Thoracic aorta endothelial cell (primary cell): ENCODE results near the gene LRP5. TPM values are rescaled to one million over a fixed set of nuclear protein-coding genes. Genes with fewer than 3 reads are reported as not detected.

Source experiments
- small RNA-seq: library from RNA; depleted of rRNA; stranded (forward); fragments of <200 nt; gene quantifications from one replicate; pipeline ENCODE3, GENCODE V24; 2012
- total RNA-seq: library from RNA; depleted of rRNA; stranded (reverse); fragments of >200 nt; gene quantifications from 2 replicates; pipeline ENCODE4 v1.2.3, GENCODE V29; 2012

LRP5 gene
- total RNA-seq, result 21.1 and 29.0 TPM in 2 replicates

DNA sequence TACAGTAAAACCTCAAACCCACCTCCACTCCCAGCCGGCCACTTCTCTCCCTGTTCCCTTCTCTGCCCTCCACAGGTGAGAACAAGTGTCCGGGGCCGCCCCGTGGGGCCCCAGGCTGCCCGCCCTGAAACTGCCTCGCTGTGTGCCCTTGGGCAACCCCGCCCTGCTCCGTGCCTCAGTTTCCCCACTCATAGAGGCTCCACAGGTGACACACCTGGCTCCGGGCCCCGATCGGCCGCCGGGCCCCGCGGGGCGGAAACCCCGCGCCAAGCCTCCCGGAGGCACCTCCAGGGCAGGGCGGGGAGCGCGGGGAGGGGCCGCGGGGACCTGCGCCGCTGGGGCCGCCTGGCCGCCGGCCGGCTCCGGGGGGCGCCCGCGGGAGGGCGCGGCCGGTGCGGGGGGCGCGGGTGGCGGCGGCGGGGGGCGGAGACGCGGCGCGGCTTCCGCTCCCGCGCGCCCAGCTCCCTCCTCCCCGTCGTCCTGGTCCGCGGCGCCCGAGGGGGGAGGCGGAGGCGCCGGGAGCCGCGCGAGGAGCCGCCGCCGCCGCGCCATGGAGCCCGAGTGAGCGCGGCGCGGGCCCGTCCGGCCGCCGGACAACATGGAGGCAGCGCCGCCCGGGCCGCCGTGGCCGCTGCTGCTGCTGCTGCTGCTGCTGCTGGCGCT lies at the start of gene LRP5:
LRP5 (plus strand) TSS at position 475 of the 663 bp plus-strand sequence; CDS start at position 599, 124 bp downstream.

DNA sequence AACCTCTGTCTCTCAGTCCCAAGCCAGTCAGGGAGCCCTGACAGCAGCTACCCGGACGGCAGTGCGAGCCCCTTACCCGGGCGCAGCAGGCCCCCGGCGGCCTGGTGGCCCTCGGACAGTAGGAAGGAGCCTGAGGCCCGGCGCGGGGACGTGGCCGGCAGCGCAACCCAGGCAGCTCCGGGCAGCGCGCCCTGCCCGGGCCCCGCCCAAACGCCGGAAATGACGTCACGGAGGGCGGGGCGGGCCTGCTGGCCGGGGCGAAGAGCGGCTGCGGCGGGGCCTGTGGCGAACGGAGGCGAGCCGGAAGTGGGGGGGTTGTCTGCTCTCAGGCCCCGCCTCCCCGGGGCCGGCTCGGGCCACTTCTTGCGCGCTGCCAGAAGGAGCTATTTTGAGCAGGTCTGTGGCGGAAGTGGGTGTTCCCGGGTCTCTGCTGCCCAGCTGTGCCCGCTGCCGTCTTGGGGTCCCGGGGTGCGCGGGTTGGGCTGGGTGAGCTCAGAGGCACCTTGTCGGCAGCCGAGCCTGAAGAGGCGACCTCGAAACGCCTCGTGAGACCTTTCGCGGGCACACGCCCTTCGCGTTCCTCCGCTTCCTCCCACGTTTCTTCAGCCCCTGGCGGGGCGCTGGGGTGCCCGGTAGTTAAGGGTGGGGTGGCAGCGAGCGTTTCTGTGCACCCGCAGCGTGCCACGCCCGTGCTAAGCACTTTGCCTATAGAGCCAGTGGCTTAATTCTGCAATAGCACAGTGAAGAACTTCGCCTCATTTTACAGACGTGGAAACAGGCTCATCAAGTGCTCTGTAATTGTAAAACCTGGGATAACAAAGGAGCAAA lies 40.4 kb upstream of the LRP5 start, which contains the start of gene C11orf24:
C11orf24 (minus strand) TSS at position 193 of the 828 bp plus-strand sequence. CDS start 8,206 bp downstream, outside the sequence.

DNA sequence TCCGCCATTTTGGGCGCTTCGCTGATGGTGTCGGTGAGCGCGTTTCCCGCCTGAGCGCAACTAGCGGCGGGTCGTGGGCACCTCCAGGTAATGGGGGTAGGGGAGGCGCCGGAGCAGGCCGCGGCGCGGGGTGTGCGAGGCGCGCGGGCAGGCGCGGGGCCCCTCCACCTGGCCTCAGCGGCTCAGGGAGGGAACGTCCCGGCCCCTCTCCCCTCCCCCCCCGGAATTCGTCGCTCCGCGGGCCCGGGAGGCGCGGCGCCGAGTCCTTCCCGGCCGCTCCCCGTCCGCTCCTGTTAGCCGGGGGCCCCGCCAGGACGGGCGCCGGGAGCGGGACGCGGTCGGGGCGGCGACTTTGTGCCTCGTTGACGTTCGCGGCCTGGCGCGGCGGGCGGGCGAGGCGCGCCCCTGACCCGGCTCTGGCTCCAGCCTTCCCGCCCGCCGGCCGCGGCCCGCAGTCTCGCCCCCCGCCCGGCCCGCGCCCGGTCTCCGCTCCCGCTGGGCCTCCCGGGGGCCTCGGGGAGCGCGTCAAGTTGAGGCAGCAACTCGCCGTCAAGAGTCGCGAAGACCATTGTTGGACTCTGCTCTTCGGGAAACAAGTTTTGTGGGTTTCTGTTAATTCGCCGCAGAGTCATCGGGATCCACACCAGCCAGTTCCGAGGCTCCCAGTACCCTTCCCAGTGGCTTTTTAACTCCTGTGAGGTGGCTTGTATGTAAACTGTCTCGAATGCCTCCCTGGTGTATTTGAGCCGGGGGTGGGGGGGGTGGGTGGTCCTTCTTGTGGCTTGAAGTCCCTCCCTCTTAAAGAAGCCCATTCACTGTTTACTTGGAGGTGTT lies 148.6 kb downstream of the LRP5 start, which contains the start of gene PPP6R3:
PPP6R3 (plus strand) TSS at position 12 of the 834 bp plus-strand sequence. CDS start 76,913 bp downstream, outside the sequence.

Small RNA genes within 50 kb of the gene (small RNA-seq; reads per million reads assigned to genes)
- 0.42 reads per million for gene NDUFA3P2

Other genes with a start within 250 kb of the LRP5 start
- 16.6 and 19.2 TPM in 2 replicates for gene CHKA, start 191.2 kb upstream of the LRP5 start, total RNA-seq
- gene KMT5B, start 99.3 kb upstream of the LRP5 start, total RNA-seq, result 29.5 and 38.6 TPM in 2 replicates
- 11.8 and 16.4 TPM in 2 replicates for gene C11orf24, start 40.6 kb upstream of the LRP5 start, total RNA-seq
- 206 and 229 TPM in 2 replicates for gene PPP6R3, start 148.2 kb downstream of the LRP5 start, total RNA-seq